Activated CD8-positive, alpha-beta memory T cell treated with anti-CD3 and anti-CD28 coated beads for 4 hours (primary cell): Measurements from ENCODE around the gene KLHL30.
"Not testable (repeated sequence)": the region's sequence is repeated elsewhere in the genome, so short reads cannot be mapped to it uniquely, and the experiment has no call there.

Source experiments
- DNase-seq, 2 donors: peaks; one replicate each; pipeline ENCODE4 v3.0.0-alpha.2; 2020; ENCODE audit warnings: low read depth in 2 of 2

The KLHL30 gene

DNA sequence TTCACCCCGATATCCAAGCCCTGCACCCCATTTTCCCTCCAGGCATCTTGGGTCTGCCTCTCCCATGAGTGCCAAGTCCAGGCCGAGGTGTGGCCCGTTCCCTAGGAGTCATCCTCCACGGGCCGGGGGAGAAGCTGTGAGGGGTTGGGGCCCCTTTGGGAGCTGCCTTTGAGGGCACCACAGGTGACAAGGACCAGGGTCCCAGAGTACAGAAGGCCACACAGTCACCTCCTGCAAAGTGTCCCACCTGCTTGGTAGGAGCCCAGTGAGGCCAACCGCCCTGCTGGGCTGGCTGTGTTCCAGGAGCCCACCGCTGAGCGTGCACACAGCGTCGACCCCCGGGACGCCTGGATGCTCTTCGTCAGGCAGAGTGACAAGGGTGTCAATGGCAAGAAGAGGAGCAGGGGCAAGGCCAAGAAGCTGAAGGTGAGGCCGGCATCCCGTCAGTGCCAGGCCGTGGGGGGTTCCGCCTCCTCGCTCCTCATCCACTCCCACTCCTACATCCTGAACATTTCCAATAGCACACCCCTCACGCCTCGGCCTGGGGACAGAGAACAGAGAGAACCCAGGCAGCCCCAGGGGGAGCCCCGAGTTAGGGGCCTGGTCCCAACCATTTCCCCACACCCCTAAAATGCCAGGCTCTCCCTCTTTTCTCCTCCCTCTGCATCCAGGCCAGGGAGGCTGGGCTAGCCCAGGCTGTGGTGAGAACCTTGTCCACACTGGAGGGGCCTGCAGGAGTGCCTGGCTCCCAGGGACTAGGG lies 23.0 kb downstream of the KLHL30 start:
- DNase-seq = no peak

DNA sequence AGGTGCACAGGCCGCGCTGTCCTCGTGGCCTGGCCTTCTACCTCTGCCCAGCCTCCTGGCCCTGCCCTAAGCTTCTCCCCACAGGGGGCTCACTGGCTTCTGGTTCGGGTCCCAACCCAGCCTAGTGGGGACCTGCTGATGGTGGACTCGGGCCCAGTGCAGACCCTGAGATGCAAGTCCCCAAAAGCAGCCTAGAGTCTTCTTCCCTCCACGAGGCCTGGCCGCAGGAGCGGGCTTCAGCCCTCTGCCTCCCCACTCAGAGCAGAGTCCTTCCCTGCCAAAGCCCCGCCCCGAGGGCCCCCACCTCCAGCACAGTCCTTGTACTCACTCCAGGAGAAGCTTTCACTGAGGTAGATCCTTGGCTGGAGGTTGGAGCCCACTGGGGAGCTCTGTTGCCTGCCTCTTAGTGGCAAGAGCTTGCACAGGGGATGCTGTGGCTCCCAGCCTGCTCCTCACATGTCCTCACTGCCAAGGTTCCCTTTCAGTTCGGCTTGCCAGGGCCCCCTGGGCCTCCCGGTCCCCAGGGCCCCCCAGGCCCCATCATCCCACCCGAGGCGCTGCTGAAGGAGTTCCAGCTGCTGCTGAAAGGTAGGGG lies 23.9 kb downstream of the KLHL30 start:
- DNase-seq = no peak

DNA sequence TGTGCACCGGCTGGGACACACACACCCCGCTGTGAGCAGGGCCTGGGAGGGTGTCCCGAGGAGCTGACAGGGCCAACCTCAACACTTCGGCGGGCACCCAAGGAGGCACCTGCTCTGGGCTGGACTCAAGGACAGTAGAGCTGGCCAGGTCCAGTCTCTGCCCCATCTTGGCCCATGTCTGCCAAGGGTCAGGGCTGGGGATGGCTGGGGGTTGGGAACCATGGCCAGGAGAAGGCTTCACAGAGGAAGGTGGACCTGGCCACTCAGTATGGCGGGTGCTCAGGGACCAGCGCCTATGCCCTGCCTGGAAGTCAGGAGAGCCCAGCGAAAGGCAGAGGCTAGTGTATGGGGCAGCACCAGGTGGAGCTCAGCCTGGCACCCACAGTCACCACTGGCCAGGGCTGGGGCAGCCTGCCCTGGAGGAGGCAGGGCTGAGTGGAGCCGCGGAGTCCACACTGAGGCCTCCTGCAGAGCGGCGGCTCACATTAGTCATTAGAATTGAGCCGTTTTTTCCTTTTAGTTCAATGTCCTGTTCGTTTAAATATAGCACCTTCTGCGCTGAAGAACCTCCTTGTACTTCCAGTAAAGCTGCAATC lies 24.5 kb downstream of the KLHL30 start:
- no peak for DNase-seq

DNA sequence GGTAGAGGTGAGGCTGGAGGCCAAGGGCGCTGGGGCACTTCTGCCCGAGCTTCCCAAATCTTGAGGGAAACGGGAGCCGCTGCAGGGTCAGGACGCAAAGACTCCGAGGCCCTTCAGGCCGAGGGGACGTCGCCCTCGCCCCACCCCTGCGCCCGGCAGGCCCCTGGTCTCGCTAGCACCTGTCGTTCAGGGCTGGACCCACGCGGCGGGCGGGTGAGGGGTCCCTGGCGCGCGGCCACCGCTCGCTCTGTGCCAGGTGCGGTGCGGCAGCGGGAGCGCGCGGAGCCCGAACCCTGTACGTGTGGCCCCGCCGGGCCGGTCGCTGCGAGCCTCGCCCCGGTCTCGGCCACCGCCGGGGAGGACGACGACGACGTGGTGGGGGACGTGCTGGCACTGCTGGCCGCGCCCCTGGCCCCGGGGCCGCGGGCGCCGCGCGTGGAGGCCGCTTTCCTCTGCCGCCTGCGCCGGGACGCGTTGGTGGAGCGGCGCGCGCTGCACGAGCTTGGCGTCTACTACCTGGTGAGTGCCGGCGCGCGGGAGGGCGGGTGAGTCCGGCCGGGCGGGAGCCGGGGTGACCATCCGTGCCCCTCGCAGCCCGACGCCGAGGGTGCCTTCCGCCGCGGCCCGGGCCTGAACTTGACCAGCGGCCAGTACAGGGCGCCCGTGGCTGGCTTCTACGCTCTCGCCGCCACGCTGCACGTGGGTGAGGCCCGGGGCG lies 25.2 kb downstream of the KLHL30 start:
- DNase-seq = no peak

DNA sequence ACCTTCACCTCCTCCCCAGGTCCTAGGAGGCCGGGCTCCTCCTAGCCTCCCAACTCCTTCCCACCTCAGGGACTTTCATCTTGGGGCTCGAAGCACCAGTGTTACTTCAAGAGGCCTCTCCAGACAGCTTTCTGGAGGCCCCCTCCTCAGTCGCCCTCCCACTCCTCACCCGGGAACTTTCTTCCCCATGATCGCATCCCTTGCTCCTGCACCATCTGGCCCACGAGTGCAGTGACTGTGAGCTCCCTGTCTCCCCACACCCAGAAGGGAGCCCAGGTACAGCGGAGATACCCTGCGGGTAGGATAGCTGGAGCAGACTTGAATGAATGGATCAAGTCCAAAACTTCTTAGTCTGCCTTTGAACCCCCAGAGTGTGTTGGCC lies 26.4 kb downstream of the KLHL30 start:
- no peak for DNase-seq

DNA sequence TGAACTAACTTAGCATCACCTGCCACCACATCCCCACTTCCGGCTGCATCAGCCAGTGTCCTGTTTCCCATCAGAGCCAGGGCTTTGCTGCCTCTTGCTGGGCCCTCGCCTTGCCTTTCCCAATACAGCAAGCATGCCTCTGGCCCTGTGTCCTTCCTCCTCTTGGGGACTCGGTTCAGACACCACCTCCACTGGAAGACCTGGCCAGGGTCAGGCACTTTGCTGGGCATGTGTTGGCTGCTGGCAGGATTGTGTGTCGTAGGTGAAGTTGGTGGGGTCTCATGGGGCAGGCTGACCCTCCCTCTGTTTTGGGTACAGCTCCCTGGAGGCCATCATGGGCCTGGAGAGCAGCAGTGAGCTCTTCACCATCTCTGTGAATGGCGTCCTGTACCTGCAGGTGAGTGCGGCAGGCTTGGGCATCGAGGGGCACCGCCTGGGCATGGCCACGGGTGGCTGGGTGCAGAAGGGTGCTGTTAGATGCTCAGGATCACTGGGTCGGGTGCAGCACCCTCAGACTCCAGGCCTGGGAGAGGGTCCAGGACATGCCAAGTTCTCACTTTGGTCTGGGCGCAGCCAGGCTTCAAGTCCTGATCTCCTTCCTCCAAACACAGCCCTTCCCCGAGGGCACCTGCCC lies 26.9 kb downstream of the KLHL30 start:
- no peak for DNase-seq

DNA sequence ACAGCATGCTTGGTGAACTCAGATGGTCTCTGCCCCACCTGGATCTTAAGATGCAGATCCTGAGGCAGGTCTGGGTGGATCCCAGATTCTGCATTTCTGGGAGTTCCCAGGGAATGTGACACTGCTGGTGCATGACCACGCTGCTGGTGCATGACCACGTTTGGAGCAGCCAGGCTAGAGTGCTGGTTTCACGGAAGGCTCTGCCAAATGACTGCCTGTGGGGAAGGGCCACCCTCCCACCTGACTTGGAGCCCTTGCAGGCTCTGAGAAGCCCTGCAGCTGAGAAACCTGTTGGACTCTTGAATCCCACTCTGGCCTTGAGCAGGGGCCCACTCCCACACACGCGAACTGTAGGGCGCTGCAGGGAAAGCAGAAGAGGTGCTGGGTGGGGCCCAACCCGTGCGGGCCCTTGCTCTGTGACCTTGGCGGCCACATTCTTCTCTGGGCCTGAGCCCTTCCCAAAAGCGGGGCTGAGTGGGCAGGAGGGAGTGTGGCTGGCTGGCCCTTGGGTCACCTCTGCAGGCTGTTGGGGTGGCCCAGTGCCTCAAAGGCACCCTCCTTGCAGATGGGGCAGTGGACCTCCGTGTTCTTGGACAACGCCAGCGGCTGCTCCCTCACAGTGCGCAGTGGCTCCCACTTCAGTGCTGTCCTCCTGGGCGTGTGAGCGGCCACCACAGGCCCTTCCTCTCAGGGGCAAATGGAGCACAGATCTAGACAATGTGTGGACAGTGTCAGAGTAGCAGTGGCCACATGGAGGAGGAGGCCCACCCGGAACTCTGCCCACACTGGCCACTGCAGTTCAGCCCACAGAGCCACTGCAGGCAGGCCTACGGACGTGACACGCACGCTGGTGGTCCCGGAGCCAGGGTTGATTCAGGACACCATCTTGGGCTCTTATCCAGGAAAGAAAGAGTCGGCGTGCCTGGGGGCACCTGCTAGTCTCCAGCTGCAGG lies 28.2 kb downstream of the KLHL30 start:
- DNase-seq = no peak

DNA sequence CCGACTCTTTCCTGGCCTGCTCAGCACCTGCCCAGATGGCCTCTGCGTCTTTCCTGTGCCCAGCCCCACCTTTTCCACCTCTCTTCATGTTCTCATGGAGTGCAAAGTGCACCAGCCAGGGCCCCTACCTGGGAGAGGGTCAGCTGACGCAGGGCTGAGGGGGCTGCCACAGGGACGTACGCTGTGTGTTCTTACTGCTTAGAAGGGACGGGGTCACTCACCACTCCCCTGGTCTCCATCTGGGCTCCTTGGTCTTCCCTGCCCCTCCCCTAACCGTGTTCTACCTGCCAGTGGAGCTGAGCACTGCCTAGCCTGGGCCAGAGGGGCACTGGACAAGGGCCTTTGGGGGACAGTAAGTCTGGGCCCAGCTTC lies 28.9 kb downstream of the KLHL30 start:
- DNase-seq = no peak

DNA sequence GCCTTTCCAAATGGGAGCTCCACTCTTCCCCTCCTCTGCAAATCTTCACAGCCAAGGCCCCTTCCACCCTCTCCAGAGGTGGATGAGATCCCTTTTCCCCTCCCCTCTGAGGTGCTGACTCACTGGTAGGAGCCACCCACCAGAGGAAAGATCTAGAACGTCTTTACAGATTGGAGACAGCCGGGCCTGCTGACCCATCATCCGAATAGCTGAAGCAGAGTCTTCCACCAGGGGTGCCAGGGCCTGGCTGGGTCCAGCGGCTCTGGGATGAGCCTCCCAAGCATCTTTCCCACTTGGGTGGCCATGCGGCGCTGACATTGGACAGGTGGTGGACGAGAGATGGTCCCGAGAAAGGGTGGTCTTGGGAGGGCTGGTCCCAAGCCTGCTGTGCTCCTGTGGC lies 29.3 kb downstream of the KLHL30 start:
- no peak for DNase-seq

DNA sequence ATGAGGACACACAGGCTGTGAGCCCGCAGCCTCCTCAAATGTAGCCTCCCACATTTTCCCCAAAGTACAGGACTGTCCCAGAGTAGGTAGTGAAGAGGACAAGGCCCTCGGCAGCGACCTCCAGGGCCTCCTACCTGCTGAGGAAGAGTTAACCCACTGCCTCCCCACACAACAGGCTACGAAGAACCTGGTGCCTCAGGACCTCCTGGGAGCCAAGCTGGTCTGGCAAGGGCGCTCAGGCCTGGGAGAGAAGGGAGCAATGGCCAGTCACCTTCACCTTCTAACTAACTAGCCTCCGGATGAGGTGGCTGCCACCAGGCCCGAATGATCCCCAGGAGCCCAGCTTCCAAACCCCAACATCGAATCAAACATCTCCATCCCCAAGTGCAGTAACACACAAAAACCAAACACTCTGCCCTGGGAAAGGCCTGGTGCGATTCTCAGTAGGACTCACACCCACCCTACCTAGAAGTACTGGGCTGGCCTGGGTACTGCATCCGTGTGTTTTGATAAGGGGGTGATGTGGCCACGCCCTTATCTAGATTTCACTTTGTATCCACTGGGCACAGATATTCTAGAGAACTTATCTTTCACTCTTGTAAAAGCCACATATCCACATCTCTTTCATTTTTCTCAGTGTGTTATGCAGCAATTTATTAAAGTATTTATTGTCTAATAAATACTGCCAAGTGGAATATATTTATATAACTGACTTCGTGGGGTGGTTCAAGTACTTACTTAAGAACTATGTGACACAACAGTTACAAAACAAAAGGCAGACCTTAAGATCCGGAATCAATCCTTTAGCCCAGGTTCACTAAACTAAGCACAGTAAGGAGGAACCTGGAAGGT lies 30.0 kb downstream of the KLHL30 start:
- no peak for DNase-seq

DNA sequence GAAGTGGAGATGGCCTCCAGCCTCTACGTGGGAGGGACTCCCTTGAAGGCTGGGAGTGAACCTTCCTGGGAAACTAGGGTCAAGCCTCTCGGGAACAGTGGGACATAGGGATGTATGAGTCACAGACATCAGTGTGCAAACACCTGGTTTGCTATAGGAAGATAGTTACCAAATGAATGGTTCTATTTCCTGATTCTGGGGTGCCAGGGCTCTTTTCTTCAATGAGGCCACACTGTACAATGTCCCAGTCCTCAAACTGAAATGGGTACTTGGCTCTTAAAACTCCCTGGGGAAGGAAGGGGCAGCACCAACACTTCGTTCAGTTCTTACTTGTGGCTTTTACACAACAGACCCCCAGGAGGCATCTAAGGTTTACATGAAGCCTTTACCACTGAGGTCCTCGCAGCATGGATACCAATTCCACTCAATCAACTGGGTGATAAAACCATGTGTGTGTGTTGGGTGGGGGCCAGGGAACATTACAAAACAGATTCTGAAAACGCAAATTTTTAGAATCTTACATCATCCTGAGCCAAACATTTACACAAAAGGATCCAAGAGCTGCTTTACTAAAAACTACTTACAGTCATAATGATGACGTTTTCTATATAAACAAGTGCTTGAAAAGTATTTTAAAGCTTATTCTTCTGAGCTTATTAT lies 30.7 kb downstream of the KLHL30 start:
- no peak for DNase-seq

DNA sequence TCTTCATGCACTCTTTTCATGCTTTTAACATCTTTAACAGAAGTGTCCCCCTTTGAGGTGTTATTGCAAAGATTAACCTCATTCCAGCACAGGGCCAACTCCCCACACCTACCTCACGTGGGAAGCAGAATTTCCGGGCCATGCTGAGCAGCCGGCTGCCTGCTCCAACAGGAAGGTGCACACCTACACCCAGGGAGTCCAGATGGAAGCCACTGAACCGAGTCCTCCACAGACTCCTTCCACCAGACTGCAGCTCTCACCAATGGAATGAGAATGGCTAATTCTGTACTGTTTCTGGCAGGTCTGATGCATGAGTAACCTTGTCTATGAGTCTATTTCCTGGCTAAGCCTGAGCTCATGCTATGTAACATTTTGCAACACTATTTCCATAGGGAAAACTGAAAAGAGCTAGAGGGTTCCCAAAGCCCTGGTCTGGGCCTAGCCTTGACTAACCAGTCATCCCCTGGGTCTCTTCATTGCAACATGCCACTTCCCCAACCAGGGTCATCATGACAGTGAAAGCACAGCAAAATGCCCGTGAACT lies 31.3 kb downstream of the KLHL30 start:
- no peak for DNase-seq

DNA sequence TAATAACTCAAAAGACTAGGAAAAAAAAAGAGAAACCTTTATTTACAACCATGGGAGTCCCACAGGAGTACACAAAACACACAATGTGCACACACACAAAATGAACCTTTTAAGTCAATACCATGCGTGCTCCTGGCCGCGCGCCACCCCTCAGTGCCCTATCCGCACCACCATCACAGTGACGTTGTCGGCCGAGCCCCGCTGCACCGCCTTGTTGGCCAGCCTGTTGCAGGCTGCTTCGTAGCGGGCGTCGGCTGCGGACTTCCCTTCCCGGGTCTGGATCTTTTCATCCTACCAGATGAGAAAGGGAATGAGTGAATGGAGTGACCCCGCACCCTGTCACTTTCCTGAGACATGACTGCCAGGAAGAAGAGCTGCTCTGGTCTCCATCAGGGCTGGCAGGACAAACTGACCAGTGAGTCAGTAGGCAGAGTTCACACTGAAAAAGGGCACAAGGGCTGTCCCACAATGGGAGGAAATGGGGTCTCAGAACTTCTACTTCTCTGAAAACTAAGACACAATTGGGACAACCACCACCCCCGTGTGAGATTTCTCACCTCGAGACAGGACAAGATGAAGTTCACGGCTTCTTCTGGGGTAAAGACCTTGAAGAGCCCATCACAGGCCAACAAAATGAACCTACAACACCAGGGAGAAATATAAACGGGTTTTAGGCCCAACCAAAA lies 32.1 kb downstream of the KLHL30 start:
- DNase-seq = no peak

DNA sequence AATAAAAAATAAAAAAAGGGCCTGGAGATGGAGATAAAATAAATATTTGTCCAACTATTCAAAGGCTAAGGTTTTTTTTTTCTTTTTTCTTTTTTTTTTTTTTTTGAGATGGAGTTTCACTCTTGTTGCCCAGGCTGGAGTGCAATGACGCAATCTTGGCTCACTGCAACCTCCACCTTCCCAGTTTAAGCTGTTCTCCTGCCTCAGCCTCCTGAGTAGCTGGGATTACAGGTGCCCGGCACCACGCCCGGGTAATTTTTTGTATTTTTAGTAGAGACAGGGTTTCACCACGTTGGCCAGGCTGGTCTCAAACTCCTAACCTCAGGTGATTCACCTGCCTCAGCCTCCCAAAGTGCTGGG lies 32.6 kb downstream of the KLHL30 start:
- DNase-seq = not testable (repeated sequence)

DNA sequence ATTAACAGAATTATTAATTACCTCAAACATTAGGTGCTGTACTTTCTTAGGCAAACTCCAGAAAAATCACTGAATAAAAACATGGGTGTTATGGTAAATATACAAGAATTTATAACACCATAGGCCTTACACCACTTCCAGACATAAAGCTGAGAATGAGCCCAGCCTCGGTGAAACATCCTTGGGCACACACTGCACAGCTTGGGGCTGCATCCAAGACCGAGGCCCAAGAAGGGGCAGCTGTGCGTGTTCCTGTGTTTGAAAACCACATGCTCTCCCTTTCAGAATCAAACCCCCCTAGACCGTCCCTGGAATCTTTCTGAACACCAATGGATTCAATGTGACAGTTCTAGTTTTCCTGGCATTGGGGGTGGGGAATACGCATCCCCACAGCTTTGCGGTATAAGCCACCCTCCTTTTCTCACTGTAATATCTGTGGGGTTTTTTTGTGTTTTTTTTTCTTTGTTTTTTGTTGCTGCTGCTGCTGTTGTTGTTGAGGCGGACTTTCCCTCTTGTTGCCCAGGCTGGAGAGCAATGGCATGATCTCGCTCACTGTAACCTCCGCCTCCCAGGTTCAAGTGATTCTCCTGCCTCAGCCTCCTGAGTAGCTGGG lies 33.2 kb downstream of the KLHL30 start:
- no peak for DNase-seq

DNA sequence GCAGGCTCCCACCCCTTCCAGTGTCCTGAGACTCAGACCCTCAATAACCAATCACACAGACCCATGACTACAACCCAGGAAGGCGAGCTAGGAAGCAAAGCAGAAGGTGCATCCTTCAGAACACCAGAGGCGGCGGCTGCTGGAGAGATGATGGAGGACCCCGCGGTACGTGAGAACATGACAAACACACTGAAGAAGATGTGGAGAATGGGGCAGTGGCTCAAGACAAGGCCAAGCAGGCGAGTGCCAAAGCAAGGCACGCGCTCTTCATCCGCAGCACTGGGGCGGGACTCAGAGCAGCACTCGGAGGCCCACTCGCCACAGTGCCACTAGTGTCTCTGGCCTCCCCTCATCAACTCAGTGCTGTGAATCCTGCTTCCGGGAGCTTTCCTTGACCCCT lies 34.0 kb downstream of the KLHL30 start:
- no peak for DNase-seq

DNA sequence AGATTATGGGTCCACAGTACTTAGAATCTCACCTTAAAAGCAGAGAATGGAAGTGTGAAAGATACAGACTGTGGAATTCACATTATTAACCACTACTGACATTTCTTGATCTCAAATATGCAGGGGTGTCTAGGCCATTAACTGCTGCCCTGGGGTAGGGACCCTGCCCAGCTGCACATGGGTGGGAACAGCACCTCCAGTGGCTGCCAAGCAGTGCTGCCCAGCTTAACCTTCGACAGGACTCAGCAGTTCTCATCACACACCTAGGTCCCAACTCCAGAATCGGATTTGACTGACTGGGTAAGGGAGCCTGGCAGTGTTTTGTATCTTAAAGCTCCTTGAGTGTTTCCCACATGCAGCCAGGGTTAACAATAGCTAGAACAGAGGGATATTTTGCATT lies 35.2 kb downstream of the KLHL30 start:
- no peak for DNase-seq

DNA sequence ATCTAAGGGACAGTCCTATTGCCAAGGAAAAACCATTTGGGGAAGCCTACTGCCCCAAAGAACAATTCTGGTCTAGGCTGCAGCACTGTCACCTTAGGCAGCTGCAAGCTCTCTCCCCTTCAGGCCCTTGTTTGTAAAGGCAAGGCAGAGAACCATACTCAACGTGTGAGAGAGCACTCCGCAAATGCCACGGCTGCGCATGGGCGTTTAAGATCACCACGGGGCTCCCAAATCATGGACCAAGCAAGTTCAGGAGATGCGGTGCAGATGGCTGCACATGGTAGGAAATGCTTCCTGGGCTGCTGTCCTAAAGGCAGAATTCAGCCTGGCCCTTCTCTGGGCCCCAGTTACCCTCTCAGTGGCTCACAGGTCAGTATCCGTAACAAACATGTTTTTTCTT lies 35.8 kb downstream of the KLHL30 start:
- no peak for DNase-seq
